NOMO-1 treated with dmso at 0.1 percent for 144 hours (cell line): ENCODE measurements around the gene TPRG1.

ENCODE experiments used
- DNase-seq: peaks from one replicate; lab custom pipeline; 2025; ENCODE audit not compliant: unreplicated experiment; lab: John Stamatoyannopoulos, UW

Gene TPRG1

GRCh38 chr3:189165092-189165612, 6.6 kb upstream of the TPRG1 start:
- no peak for DNase-seq

- no peak for DNase-seq
Observed at GRCh38 chr3:189166321-189166720, 5.5 kb upstream of the TPRG1 start.

- DNase-seq = no peak
Observed at GRCh38 chr3:189167027-189167766, 4.6 kb upstream of the TPRG1 start.

GRCh38 chr3:189168711-189169110, 3.1 kb upstream of the TPRG1 start:
- no peak for DNase-seq

GRCh38 chr3:189169728-189170127, 2.0 kb upstream of the TPRG1 start:
- no peak for DNase-seq

GRCh38 chr3:189170559-189170958, 1.2 kb upstream of the TPRG1 start:
- no peak for DNase-seq

- DNase-seq = no peak
Observed at GRCh38 chr3:189172668-189173419, 1.1 kb downstream of the TPRG1 start.

- DNase-seq = no peak
Observed at GRCh38 chr3:189184566-189184965, 12.8 kb downstream of the TPRG1 start.

- no peak for DNase-seq
Observed at GRCh38 chr3:189186101-189186500, 14.3 kb downstream of the TPRG1 start.

GRCh38 chr3:189188466-189188865, 16.7 kb downstream of the TPRG1 start:
- no peak for DNase-seq

- no peak for DNase-seq
Observed at GRCh38 chr3:189192725-189193124, 21.0 kb downstream of the TPRG1 start.

- no peak for DNase-seq
Observed at GRCh38 chr3:189195302-189195701, 23.5 kb downstream of the TPRG1 start.

- DNase-seq = no peak
Observed at GRCh38 chr3:189202106-189202505, 30.3 kb downstream of the TPRG1 start.

- no peak for DNase-seq
Observed at GRCh38 chr3:189202583-189202982, 30.8 kb downstream of the TPRG1 start.

- no peak for DNase-seq
Observed at GRCh38 chr3:189204167-189204866, 32.5 kb downstream of the TPRG1 start.

- DNase-seq = no peak
Observed at GRCh38 chr3:189204937-189205336, 33.2 kb downstream of the TPRG1 start.

GRCh38 chr3:189210251-189210770, 38.5 kb downstream of the TPRG1 start:
- DNase-seq = no peak

- DNase-seq = no peak
Observed at GRCh38 chr3:189212681-189213080, 40.9 kb downstream of the TPRG1 start.

- DNase-seq = no peak
Observed at GRCh38 chr3:189214651-189215050, 42.9 kb downstream of the TPRG1 start.

- no peak for DNase-seq
Observed at GRCh38 chr3:189222927-189223636, 51.3 kb downstream of the TPRG1 start.

- no peak for DNase-seq
Observed at GRCh38 chr3:189225431-189225830, 53.7 kb downstream of the TPRG1 start.
